ENCODE data around the gene ALX1.
"Not testable (repeated sequence)": the region's sequence is repeated elsewhere in the genome, so short reads cannot be mapped to it uniquely, and the experiment has no call there.

Gene ALX1

DNA sequence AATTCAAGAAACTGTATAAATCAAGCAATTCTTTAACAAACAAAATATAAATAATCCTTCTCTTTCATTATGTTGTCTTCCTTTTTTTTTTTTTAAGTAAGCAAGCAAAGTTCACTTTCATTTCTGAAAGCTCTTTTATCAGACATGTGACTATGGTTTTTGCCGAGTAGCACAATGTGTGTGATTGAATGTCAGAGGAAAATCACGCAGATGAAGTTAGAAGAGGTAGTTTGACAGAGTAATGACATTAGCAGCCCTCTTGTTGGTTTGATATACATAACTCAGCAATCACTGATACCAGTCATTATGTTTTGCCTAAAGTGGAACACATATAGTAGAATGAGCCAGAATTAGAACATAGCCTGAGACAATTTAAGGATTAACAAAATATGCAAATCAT lies 19.0 kb downstream of the ALX1 start:
- Histone ChIP-seq H3K4me1 (ENCODE audit: control insufficient read depth in 5 of 5, insufficient read depth in 5 of 5, low read length in 5 of 5) (no peaks in the 10 kb centered on the region), H3K27ac (ENCODE audit: low read depth, low read length) (no peak overlapping the region), H3K36me3 (ENCODE audit: control insufficient read depth in 5 of 5, insufficient read depth in 5 of 5, low read length in 5 of 5) (no peaks in the 10 kb centered on the region), H3K9me3 (ENCODE audit: control insufficient read depth in 5 of 5, low read length in 5 of 5) (no peaks in the 10 kb centered on the region), H3K4me3 (ENCODE audit: low read depth in 1 of 5, low read length in 5 of 5) (no peak overlapping the region), H3K9ac (ENCODE audit: low read length in 5 of 5) (no peak overlapping the region), H3K27me3 (ENCODE audit: control insufficient read depth in 5 of 5, insufficient read depth in 4 of 5, low read length in 5 of 5) (no peaks in the 10 kb centered on the region)

DNA sequence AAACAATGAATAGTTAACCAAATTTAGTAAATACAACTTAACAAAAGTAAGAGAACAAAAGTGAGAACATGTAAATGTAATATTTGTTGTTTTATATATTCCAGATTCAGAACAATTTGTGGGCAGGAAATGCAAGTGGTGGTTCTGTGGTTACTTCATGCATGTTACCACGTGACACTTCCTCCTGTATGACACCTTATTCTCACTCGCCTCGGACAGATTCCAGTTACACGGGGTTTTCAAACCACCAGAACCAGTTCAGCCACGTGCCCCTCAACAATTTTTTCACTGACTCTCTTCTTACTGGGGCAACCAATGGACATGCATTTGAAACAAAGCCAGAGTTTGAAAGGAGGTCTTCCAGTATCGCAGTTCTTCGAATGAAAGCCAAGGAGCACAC lies 21.0 kb downstream of the ALX1 start:
- Histone ChIP-seq H3K4me3 (ENCODE audit: low read depth in 1 of 5, low read length in 5 of 5) (no peak overlapping the region), H3K9ac (ENCODE audit: low read length in 5 of 5) (no peak overlapping the region), H3K4me1 (ENCODE audit: control insufficient read depth in 5 of 5, insufficient read depth in 5 of 5, low read length in 5 of 5) (no peaks in the 10 kb centered on the region), H3K27me3 (ENCODE audit: control insufficient read depth in 5 of 5, insufficient read depth in 4 of 5, low read length in 5 of 5) (no peaks in the 10 kb centered on the region), H3K27ac (ENCODE audit: low read depth, low read length) (no peak overlapping the region), H3K9me3 (ENCODE audit: control insufficient read depth in 5 of 5, low read length in 5 of 5) (no peaks in the 10 kb centered on the region), H3K36me3 (ENCODE audit: control insufficient read depth in 5 of 5, insufficient read depth in 5 of 5, low read length in 5 of 5) (no peaks in the 10 kb centered on the region)

DNA sequence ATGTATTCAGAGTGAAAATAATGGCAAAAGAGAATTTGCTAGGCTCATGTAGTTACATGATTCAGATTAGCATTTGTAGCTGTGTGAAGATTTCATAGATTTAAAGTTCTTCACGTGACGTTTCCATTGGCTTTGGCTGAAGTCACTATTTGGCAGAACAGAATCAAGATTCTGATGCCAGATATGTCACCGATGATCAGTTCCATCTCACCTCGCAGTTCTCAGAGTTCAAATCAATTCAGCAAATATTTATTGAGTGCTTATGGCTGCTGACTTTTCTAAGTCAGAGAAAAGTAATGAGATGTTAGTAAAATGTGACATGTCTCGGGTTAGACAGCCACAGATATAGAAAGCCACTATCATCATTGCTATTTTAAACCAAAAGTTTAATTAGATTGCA lies 28.4 kb downstream of the ALX1 start:
- no peak overlapping the region for H3K27ac ChIP-seq (ENCODE audit: low read depth, low read length)
- no peaks in the 10 kb centered on the region for H3K27me3 ChIP-seq (ENCODE audit: control insufficient read depth in 5 of 5, insufficient read depth in 4 of 5, low read length in 5 of 5)
- no peaks in the 10 kb centered on the region for H3K4me1 ChIP-seq (ENCODE audit: control insufficient read depth in 5 of 5, insufficient read depth in 5 of 5, low read length in 5 of 5)
- H3K9me3 ChIP-seq (ENCODE audit: control insufficient read depth in 5 of 5, low read length in 5 of 5): no peaks in the 10 kb centered on the region
- no peak overlapping the region for H3K4me3 ChIP-seq (ENCODE audit: low read depth in 1 of 5, low read length in 5 of 5)
- H3K9ac ChIP-seq (ENCODE audit: low read length in 5 of 5): no peak overlapping the region
- H3K36me3 ChIP-seq (ENCODE audit: control insufficient read depth in 5 of 5, insufficient read depth in 5 of 5, low read length in 5 of 5): no peaks in the 10 kb centered on the region

DNA sequence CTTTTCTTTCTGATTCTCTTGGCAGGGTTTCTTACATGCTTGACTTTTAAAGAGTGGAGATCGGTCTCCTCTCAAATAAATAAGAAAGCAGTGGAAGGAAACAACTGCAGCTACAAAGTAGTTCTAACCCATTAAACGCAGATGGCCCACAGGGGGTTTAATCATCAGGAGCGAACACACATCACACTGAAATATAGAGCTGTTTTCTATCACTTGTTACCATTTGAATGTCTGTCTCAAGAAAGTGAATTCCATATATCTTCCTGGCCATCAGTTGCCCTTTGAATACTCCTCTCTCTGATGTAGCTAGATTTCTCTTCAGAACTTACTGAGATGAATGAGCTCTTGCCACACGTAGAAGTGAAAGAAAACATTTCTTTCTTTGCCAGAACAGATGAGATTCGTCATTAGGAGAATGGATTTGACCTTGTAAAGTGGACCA lies 29.1 kb downstream of the ALX1 start:
- no peaks in the 10 kb centered on the region for H3K27me3 ChIP-seq (ENCODE audit: control insufficient read depth in 5 of 5, insufficient read depth in 4 of 5, low read length in 5 of 5)
- no peak overlapping the region for H3K9ac ChIP-seq (ENCODE audit: low read length in 5 of 5)

DNA sequence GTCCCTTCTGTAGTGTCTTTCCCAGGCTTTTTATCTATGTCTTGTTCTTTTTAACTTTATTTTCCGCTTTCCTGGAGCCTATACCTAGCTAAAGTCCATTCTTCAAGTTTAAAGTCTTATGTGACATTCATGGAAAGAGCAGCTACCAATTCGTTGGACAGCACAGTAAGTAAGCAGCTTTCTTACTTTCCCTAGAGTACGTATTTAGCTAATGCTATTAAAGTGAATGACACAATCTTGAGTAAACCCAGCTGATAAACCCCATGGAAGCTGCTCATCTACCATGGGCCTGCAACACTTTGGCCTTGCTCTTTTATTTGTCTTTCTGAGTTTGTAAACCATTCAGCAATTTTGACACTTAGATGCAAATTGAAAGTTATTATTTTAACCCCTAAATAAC lies 30.0 kb downstream of the ALX1 start:
- no peaks in the 10 kb centered on the region for H3K4me1 ChIP-seq (ENCODE audit: control insufficient read depth in 5 of 5, insufficient read depth in 5 of 5, low read length in 5 of 5)
- H3K9me3 ChIP-seq (ENCODE audit: control insufficient read depth in 5 of 5, low read length in 5 of 5): no peaks in the 10 kb centered on the region
- H3K27ac ChIP-seq (ENCODE audit: low read depth, low read length): no peak overlapping the region
- H3K36me3 ChIP-seq (ENCODE audit: control insufficient read depth in 5 of 5, insufficient read depth in 5 of 5, low read length in 5 of 5): no peaks in the 10 kb centered on the region
- H3K9ac ChIP-seq (ENCODE audit: low read length in 5 of 5): no peak overlapping the region
- no peaks in the 10 kb centered on the region for H3K27me3 ChIP-seq (ENCODE audit: control insufficient read depth in 5 of 5, insufficient read depth in 4 of 5, low read length in 5 of 5)
- no peak overlapping the region for H3K4me3 ChIP-seq (ENCODE audit: low read depth in 1 of 5, low read length in 5 of 5)

More for the DNA sequence above, 29.1 kb downstream of the ALX1 start:
- Histone ChIP-seq H3K36me3 (ENCODE audit: control insufficient read depth in 5 of 5, insufficient read depth in 5 of 5, low read length in 5 of 5) (no peaks in the 10 kb centered on the region), H3K27ac (ENCODE audit: low read depth, low read length) (no peak overlapping the region), H3K9me3 (ENCODE audit: control insufficient read depth in 5 of 5, low read length in 5 of 5) (no peaks in the 10 kb centered on the region), H3K4me1 (ENCODE audit: control insufficient read depth in 5 of 5, insufficient read depth in 5 of 5, low read length in 5 of 5) (no peaks in the 10 kb centered on the region), H3K4me3 (ENCODE audit: low read depth in 1 of 5, low read length in 5 of 5) (no peak overlapping the region)

DNA sequence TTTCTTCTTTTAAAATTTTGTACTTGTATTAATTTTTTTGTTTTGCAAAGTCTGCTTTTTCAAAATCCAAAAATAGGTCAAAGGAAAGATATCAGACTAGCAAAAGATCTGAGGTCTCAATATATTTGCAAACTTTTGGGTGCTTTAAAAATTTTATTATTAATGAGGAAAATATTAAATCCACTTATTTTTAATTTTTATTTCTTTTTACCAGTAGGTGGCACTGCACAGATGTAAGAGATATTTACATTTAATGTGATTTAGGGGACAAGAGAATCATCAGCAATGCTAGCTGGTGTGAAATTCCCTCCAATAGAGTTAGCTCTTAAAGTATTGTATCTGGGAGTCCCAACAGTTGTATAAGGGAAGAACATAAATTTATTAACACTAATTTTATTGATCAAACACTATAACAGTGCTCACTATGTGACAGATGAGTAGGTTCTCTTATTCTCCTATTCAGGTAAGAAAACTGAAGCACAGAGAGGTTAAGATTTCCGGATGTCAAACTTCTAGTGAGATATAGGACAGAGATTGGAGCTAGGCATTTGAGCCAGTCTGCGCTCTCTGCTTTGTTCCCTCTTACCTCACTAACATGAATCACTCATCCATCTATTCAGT lies 30.5 kb downstream of the ALX1 start:
- H3K9ac ChIP-seq (ENCODE audit: low read length in 5 of 5): no peak overlapping the region
- H3K27ac ChIP-seq (ENCODE audit: low read depth, low read length): no peak overlapping the region
- no peaks in the 10 kb centered on the region for H3K4me1 ChIP-seq (ENCODE audit: control insufficient read depth in 5 of 5, insufficient read depth in 5 of 5, low read length in 5 of 5)

DNA sequence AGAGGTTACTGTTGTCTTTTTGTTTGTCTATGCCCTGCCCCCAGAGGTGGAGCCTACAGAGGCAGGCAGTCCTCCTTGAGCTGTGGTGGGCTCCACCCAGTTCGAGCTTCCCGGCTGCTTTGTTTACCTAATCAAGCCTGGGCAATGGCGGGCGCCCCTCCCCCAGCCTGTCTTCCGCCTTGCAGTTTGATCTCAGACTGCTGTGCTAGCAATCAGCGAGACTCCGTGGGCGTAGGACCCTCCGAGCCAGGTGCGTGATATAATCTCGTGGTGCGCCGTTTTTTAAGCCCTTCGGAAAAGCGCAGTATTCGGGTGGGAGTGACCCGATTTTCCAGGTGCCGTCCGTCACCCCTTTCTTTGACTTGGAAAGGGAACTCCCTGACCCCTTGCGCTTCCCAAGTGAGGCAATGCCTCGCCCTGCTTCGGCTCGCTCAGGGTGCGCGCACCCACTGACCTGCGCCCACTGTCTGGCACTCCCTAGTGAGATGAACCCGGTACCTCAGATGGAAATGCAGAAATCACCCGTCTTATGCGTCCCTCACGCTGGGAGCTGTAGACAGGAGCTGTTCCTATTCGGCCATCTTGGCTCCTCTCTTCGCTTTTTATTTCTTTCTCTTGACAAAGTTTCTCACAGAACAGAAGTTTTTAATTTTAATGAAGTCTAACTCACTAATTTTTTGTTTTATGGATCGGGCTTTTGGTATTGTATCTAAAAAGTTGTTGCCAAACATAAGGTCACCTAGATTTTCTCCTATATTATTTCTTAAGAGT lies 38.0 kb downstream of the ALX1 start:
- not testable (repeated sequence) for H3K27ac ChIP-seq (ENCODE audit: low read depth, low read length); H3K4me1 ChIP-seq (ENCODE audit: control insufficient read depth in 5 of 5, insufficient read depth in 5 of 5, low read length in 5 of 5); H3K4me3 ChIP-seq (ENCODE audit: low read depth in 1 of 5, low read length in 5 of 5); H3K27me3 ChIP-seq (ENCODE audit: control insufficient read depth in 5 of 5, insufficient read depth in 4 of 5, low read length in 5 of 5); H3K36me3 ChIP-seq (ENCODE audit: control insufficient read depth in 5 of 5, insufficient read depth in 5 of 5, low read length in 5 of 5); H3K9me3 ChIP-seq (ENCODE audit: control insufficient read depth in 5 of 5, low read length in 5 of 5); H3K9ac ChIP-seq (ENCODE audit: low read length in 5 of 5)

More for the DNA sequence above, 30.5 kb downstream of the ALX1 start:
- Histone ChIP-seq H3K9me3 (ENCODE audit: control insufficient read depth in 5 of 5, low read length in 5 of 5) (no peaks in the 10 kb centered on the region), H3K36me3 (ENCODE audit: control insufficient read depth in 5 of 5, insufficient read depth in 5 of 5, low read length in 5 of 5) (no peaks in the 10 kb centered on the region), H3K27me3 (ENCODE audit: control insufficient read depth in 5 of 5, insufficient read depth in 4 of 5, low read length in 5 of 5) (no peaks in the 10 kb centered on the region), H3K4me3 (ENCODE audit: low read depth in 1 of 5, low read length in 5 of 5) (no peak overlapping the region)

DNA sequence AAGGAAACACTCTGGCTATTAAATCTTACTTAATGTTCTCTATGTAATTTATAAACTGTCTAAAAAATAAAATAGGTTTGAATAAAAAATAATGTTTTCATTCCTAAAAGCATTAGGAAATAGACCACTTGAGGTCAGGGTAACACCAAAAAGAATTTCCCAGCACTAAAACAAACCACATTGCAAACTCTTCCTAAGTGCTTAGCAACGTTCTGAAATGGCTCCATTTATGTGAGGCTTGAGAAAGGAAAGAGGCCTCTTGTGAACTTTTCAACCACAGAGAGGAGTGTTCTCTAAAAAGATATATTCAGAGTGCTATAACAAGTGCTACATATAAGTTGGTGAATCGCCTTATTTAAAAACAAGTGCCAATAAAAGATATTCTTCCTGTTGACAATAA lies 42.7 kb downstream of the ALX1 start:
- Histone ChIP-seq H3K9ac (ENCODE audit: low read length in 5 of 5) (no peak overlapping the region), H3K36me3 (ENCODE audit: control insufficient read depth in 5 of 5, insufficient read depth in 5 of 5, low read length in 5 of 5) (no peaks in the 10 kb centered on the region), H3K4me1 (ENCODE audit: control insufficient read depth in 5 of 5, insufficient read depth in 5 of 5, low read length in 5 of 5) (no peaks in the 10 kb centered on the region), H3K27me3 (ENCODE audit: control insufficient read depth in 5 of 5, insufficient read depth in 4 of 5, low read length in 5 of 5) (no peaks in the 10 kb centered on the region), H3K9me3 (ENCODE audit: control insufficient read depth in 5 of 5, low read length in 5 of 5) (no peaks in the 10 kb centered on the region), H3K27ac (ENCODE audit: low read depth, low read length) (no peak overlapping the region), H3K4me3 (ENCODE audit: low read depth in 1 of 5, low read length in 5 of 5) (no peak overlapping the region)

DNA sequence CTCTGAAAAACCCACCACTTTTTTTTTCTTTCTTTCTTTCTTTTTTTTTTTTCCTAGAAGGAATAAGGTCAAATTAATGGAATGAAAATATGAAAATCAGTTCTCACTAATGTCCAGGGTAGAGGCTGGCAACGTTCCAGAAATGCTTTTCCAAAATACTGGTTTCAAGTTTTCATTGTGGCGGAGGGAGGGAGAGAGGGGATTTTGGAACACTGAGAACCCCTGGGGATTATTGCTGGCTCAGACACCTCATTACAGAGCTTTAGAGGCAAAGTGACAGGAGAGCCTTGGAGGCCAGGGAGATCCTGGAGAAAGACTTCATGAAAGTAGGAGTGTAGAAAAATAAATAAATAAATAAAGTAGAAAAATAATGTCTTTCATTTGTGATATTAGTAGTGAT lies 45.4 kb downstream of the ALX1 start:
- Histone ChIP-seq H3K4me1 (ENCODE audit: control insufficient read depth in 5 of 5, insufficient read depth in 5 of 5, low read length in 5 of 5) (no peaks in the 10 kb centered on the region), H3K36me3 (ENCODE audit: control insufficient read depth in 5 of 5, insufficient read depth in 5 of 5, low read length in 5 of 5) (no peaks in the 10 kb centered on the region), H3K27ac (ENCODE audit: low read depth, low read length) (no peak overlapping the region), H3K9ac (ENCODE audit: low read length in 5 of 5) (no peak overlapping the region), H3K27me3 (ENCODE audit: control insufficient read depth in 5 of 5, insufficient read depth in 4 of 5, low read length in 5 of 5) (no peaks in the 10 kb centered on the region), H3K9me3 (ENCODE audit: control insufficient read depth in 5 of 5, low read length in 5 of 5) (no peaks in the 10 kb centered on the region), H3K4me3 (ENCODE audit: low read depth in 1 of 5, low read length in 5 of 5) (no peak overlapping the region)

DNA sequence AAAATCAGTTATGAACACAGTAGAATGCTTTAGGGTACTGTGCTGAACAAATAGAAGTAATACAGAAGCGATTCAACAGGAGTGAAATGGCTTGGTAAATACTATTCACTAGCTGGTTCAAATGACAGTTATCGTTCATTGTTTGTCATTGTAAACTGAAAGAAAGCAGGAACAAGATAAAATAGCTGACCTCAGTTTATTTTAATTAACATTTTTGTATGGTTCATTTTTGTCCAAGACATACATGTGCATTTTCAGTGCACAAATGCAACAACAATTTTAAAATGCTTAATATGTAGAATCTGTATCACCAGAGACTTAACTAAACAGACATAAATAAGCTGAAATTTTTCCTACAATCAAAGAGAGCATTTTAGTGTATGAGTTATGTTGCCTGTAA lies 49.9 kb downstream of the ALX1 start:
- Histone ChIP-seq H3K27ac (ENCODE audit: low read depth, low read length) (no peak overlapping the region), H3K9ac (ENCODE audit: low read length in 5 of 5) (no peak overlapping the region), H3K4me3 (ENCODE audit: low read depth in 1 of 5, low read length in 5 of 5) (no peak overlapping the region), H3K27me3 (ENCODE audit: control insufficient read depth in 5 of 5, insufficient read depth in 4 of 5, low read length in 5 of 5) (no peaks in the 10 kb centered on the region), H3K9me3 (ENCODE audit: control insufficient read depth in 5 of 5, low read length in 5 of 5) (no peaks in the 10 kb centered on the region), H3K36me3 (ENCODE audit: control insufficient read depth in 5 of 5, insufficient read depth in 5 of 5, low read length in 5 of 5) (no peaks in the 10 kb centered on the region), H3K4me1 (ENCODE audit: control insufficient read depth in 5 of 5, insufficient read depth in 5 of 5, low read length in 5 of 5) (no peaks in the 10 kb centered on the region)

All from subcutaneous abdominal adipose tissue (tissue), 5 donors.